Rectal smooth muscle tissue (tissue), 1 donor: ENCODE data around the gene GTF2A1L.

Source experiments
- H3K27ac ChIP-seq: one replicate; pipeline ENCODE4 v1.7.0; 2013; ENCODE audit warnings: low read depth, low read length, inconsistent platforms
- H3K27me3 ChIP-seq: one replicate; pipeline ENCODE4 v1.7.0; 2013; ENCODE audit warnings: low read length; ENCODE audit not compliant: control insufficient read depth, insufficient read depth
- H3K36me3 ChIP-seq: one replicate; pipeline ENCODE4 v1.7.0; 2013; ENCODE audit warnings: low read length; ENCODE audit not compliant: control insufficient read depth, insufficient read depth
- H3K4me1 ChIP-seq: one replicate; pipeline ENCODE4 v1.7.0; 2013; ENCODE audit warnings: low read length; ENCODE audit not compliant: control insufficient read depth, insufficient read depth
- H3K4me3 ChIP-seq: one replicate; pipeline ENCODE4 v1.7.0; 2013; ENCODE audit warnings: low read length
- H3K9ac ChIP-seq: one replicate; pipeline ENCODE4 v1.7.0; 2013; ENCODE audit warnings: low read length

Gene GTF2A1L, protein sequence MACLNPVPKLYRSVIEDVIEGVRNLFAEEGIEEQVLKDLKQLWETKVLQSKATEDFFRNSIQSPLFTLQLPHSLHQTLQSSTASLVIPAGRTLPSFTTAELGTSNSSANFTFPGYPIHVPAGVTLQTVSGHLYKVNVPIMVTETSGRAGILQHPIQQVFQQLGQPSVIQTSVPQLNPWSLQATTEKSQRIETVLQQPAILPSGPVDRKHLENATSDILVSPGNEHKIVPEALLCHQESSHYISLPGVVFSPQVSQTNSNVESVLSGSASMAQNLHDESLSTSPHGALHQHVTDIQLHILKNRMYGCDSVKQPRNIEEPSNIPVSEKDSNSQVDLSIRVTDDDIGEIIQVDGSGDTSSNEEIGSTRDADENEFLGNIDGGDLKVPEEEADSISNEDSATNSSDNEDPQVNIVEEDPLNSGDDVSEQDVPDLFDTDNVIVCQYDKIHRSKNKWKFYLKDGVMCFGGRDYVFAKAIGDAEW

DNA sequence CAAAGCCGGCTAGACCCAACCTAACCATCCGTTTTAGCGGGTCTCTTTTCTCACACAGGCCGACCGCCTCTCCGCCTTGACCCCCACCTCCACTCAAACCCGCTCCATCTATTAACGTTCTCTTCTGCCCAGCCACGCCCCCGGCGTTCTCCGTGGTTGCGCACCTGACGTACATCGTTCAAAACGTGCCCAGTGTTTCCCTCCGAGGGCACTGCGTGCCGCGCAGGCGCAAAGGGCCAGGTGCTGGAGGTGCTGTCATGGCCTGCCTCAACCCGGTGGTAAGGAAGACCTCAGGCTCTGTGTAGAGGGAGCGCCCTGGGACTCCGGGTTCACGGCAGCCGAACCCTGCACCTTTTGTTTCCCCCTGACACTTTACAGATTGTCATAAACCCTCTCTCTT lies at the start of gene GTF2A1L:
TSS of gene GTF2A1L (plus strand) at position 239 of the 400 bp plus-strand sequence. CDS start at position 258, 19 bp downstream.
- H3K9ac ChIP-seq: no peak within 1 kb of the TSS
- no peak within 1 kb of the TSS for H3K27ac ChIP-seq
- H3K27me3 ChIP-seq: no peaks in the 10 kb centered on the region
- H3K4me1 ChIP-seq: no peaks in the 10 kb centered on the region
- H3K4me3 ChIP-seq: no peak within 1 kb of the TSS
- H3K36me3 ChIP-seq: no peaks in the 10 kb centered on the region

GRCh38 chr2:48568547-48568946 lies 49.1 kb upstream of the GTF2A1L start:
- Histone ChIP-seq H3K4me3 (no peak overlapping the region), H3K27ac (no peak overlapping the region), H3K4me1 (peaks cover 4% of the 10 kb centered on the region), H3K36me3 (no peaks in the 10 kb centered on the region), H3K27me3 (no peaks in the 10 kb centered on the region), H3K9ac (no peak overlapping the region)

DNA sequence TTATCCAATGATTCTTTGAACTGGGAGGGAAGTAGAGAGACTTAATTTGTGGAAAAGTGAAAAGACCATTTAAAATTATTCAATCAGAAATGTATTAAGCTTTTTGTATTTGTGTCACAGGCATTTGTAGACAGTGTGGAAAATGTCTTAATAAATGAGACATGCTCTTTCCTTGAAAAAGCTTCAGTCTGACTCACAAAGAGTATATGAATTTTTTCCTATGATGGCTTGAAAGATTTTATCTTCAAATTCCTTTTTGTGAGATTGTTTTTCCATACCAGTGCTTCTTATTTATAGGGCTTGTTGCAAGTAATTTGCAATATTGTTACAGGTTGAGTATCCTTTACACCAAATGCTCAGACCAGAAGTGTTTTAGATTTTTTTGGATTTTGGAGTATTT lies 48.2 kb upstream of the GTF2A1L start:
- H3K27ac ChIP-seq: no peak overlapping the region
- no peak overlapping the region for H3K9ac ChIP-seq
- H3K36me3 ChIP-seq: no peaks in the 10 kb centered on the region
- no peaks in the 10 kb centered on the region for H3K27me3 ChIP-seq
- H3K4me1 ChIP-seq: peaks cover 4% of the 10 kb centered on the region
- no peak overlapping the region for H3K4me3 ChIP-seq

GRCh38 chr2:48572816-48573215 lies 44.8 kb upstream of the GTF2A1L start:
- peaks cover 4% of the 10 kb centered on the region for H3K4me1 ChIP-seq

GRCh38 chr2:48574353-48575287 lies 43.0 kb upstream of the GTF2A1L start:
- H3K27ac ChIP-seq: no peak overlapping the region
- no peak overlapping the region for H3K9ac ChIP-seq

More at GRCh38 chr2:48572816-48573215, 44.8 kb upstream of the GTF2A1L start:
- Histone ChIP-seq H3K27ac (no peak overlapping the region), H3K4me3 (no peak overlapping the region), H3K9ac (no peak overlapping the region), H3K36me3 (no peaks in the 10 kb centered on the region), H3K27me3 (no peaks in the 10 kb centered on the region)

DNA sequence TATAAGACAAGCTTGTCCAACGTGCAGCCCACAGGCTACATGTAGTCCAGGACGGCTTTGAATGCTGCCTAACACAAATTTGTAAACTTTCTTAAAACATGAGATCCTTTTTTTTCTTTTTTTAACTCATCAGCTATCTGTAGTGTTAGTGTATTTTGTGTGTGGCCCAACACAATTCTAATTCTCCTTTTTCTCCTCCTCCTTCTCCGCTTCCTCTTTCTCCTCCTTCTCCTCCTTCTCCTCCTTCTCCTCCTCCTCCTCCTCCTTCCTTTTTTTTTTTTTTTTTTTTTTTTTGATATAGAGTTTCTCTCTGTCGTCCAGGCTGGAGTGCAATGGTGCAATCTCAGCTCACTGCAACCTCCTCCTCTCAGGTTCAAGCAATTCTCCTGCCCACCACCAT lies 39.3 kb upstream of the GTF2A1L start:
- Histone ChIP-seq H3K27ac (no peak overlapping the region), H3K4me3 (no peak overlapping the region), H3K4me1 (no peaks in the 10 kb centered on the region), H3K27me3 (no peaks in the 10 kb centered on the region), H3K9ac (no peak overlapping the region), H3K36me3 (no peaks in the 10 kb centered on the region)

More at GRCh38 chr2:48574353-48575287, 43.0 kb upstream of the GTF2A1L start:
- no peak overlapping the region for H3K4me3 ChIP-seq
- no peaks in the 10 kb centered on the region for H3K36me3 ChIP-seq
- no peaks in the 10 kb centered on the region for H3K27me3 ChIP-seq
- peaks cover 4% of the 10 kb centered on the region for H3K4me1 ChIP-seq

- Histone ChIP-seq H3K4me1 (peaks cover 3% of the 10 kb centered on the region), H3K27me3 (no peaks in the 10 kb centered on the region), H3K9ac (no peak overlapping the region), H3K4me3 (no peak overlapping the region), H3K27ac (no peak overlapping the region), H3K36me3 (no peaks in the 10 kb centered on the region)
These were observed 33.7 kb upstream of the GTF2A1L start for GRCh38 chr2:48583961-48584360.

- Histone ChIP-seq H3K9ac (no peak overlapping the region), H3K27me3 (no peaks in the 10 kb centered on the region), H3K27ac (no peak overlapping the region), H3K4me1 (peaks cover 6% of the 10 kb centered on the region), H3K4me3 (no peak overlapping the region), H3K36me3 (no peaks in the 10 kb centered on the region)
These were observed 33.1 kb upstream of the GTF2A1L start for GRCh38 chr2:48584551-48584950.

DNA sequence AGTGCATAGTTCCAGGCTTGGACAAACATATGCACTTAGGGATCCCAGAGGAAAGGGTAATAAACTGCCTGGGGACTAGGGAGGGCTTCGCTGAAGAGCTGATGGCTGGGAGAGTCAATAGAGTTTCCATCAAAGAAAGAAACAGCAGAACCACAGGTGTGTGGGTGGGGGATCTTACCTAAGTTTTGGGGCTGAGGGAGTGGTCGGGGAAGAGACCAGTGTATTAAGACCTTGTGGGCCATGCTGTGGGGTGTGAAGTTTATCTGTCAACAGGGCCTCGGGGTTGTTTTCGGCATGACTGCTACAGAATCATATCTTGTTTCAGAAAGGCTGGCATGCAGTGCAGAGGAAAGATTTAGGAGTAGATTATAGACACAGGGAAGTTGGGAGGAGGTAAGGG lies 31.2 kb upstream of the GTF2A1L start:
- no peak overlapping the region for H3K9ac ChIP-seq
- H3K4me3 ChIP-seq: no peak overlapping the region
- no peaks in the 10 kb centered on the region for H3K27me3 ChIP-seq
- H3K27ac ChIP-seq: no peak overlapping the region
- H3K4me1 ChIP-seq: peaks cover 6% of the 10 kb centered on the region
- no peaks in the 10 kb centered on the region for H3K36me3 ChIP-seq

DNA sequence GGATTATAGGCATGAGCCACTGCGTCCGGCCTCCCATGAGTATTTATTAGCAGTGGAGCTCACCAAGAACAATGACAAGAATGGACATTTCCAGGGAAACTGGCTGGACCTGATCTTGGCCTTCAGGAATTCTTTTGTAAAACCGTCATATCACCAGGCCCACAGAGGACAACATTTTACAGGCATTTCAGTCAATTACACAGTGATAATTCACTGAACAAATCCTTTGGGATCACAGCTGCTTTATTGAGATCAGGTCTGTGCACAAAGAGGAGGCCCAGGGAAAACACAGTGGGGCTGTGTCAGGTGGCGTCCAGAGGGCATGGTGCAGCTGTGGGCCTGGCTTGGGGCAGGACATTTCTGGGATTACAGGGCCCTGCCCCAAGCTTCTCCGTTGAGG lies 30.1 kb upstream of the GTF2A1L start:
- Histone ChIP-seq H3K27me3 (no peaks in the 10 kb centered on the region), H3K4me1 (peaks cover 6% of the 10 kb centered on the region), H3K27ac (no peak overlapping the region), H3K9ac (no peak overlapping the region), H3K4me3 (no peak overlapping the region), H3K36me3 (no peaks in the 10 kb centered on the region)

DNA sequence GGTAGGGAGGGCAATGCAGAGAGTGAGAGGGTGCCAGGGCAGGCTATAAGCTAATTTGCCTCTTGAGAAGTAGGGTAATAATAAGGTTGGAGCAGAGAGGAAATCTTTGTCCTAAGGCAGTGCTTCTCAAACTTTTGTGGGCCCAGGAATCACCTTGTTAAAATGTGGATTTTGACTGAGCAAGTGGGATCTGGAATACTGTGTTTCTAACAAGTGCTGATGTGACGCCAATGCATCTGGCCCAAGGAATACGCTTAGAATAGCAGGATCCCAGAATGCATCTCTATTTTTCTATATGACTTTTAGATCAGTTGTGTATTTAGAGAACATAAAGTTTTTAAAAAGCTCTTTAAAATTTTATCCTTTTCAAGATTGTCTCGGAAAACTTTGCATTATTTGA lies 29.7 kb upstream of the GTF2A1L start:
- no peaks in the 10 kb centered on the region for H3K27me3 ChIP-seq
- peaks cover 6% of the 10 kb centered on the region for H3K4me1 ChIP-seq
- H3K36me3 ChIP-seq: no peaks in the 10 kb centered on the region
- no peak overlapping the region for H3K4me3 ChIP-seq
- no peak overlapping the region for H3K9ac ChIP-seq
- no peak overlapping the region for H3K27ac ChIP-seq

DNA sequence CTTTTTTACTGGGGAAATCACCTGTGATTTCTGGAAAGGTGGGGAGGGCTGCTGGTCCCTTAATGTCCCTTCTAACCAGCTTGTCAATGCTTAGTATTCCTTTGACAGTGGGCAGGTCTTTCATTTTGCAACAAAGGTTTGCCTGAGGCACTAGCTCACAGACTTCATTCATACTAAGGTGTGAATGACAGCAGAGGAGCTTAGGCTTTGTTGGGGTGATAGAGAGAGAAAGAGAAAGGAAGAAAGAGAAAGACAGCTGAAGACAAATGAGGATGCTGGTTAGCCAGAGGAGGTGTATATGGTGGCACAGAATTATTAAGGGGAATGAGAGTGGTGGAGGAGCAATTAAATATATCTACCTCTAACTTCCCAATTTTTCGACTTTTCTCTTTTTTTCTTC lies 28.9 kb upstream of the GTF2A1L start:
- Histone ChIP-seq H3K4me1 (peaks cover 6% of the 10 kb centered on the region), H3K9ac (no peak overlapping the region), H3K4me3 (no peak overlapping the region), H3K27me3 (no peaks in the 10 kb centered on the region), H3K27ac (no peak overlapping the region), H3K36me3 (no peaks in the 10 kb centered on the region)
